PC-3 (cell line): Measurements from ENCODE around the gene CDK14.

Experiments used
- CTCF ChIP-seq: fragments of 300-600 bp; sonication (generic); conservative IDR thresholded peaks from 2 replicates; pipeline ENCODE4 v1.5.1; 2017; ENCODE audit warnings: antibody characterized with exemption, low read depth, mild to moderate bottlenecking, low read length
- EZH2 ChIP-seq: fragments of 300-600 bp; sonication (generic); IDR thresholded peaks from one replicate; pipeline ENCODE4 v1.6.1; 2017; ENCODE audit warnings: antibody characterized with exemption, mild to moderate bottlenecking, low read length; ENCODE audit not compliant: unreplicated experiment
- EZH2phosphoT487 ChIP-seq: fragments of 300-600 bp; sonication (generic); IDR thresholded peaks from 2 replicates; pipeline ENCODE4 v1.6.1; 2018; ENCODE audit warnings: mild to moderate bottlenecking, antibody characterized with exemption, low read length, borderline replicate concordance

GRCh38 chr7:90804370-90804769 lies 208.2 kb downstream of the CDK14 start:
- TF ChIP-seq CTCF, result no peak
- TF ChIP-seq EZH2phosphoT487, result no peak
- TF ChIP-seq EZH2, result no peak
